Measurements from ENCODE around the gene NANOS3. TPM values are rescaled to one million over a fixed set of nuclear protein-coding genes. Genes with fewer than 3 reads are reported as not detected.

Gene NANOS3
- total RNA-seq, 4 donors from 2014 or later: not detected

DNA sequence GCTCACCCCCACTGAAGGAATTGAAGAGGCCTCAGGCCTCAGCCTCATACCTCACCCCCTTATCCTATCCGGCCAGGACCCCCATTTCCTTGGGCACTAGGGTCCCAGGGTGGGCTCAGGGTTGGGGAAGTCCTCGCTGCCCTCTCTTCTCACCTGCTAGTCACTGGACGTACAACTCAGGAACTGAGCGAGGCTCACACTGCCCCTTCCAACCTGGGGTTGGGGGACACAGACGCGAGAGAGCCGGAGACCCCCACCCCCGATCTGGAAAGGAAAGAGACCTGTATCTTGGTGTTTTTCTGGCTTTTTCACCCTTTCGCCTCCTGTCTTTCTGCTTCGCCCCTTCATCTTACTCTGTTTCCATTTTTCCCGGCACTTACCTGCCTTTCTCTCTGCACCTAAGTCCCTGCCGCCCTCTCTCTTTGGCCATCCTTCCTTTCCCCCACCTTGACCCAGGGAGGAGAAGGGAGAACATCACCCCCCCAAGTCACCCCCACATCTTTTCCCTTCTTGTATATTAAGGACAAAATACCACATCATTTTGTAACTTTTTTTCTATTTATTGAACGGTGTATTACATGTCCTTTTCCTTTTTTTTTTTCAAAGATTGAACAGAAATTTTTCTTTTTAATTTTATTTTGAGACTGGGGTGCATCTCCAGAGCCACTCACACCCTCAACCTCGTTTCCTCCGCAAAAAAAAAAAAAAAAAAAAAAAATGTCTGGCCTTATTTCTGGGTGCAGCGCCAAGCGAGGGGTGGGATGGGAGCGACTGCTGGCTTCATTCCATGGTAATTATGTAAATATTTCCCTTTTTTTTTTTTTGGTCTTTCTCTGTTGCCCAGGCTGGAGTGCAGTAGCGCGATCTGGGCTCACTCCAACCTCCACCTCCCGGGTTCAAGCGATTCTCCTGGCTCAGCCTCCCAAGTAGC is 45.1 kb upstream of the NANOS3 start:
- intact Hi-C loops (cut with DNase I; ENCODE audit: low total_unique reads): no loop called here
- H3K4me1 ChIP-seq: peaks cover 13 to 30% (median 28%) of the 10 kb centered on the region in 4 donors
- no peak for DNase-seq
- no peaks in the 10 kb centered on the region for H3K9me3 ChIP-seq
- TF ChIP-seq EP300 (IDR thresholded peaks at IDR 0.05; ENCODE audit: low read depth) (no peak), POLR2AphosphoS5 (IDR thresholded peaks at IDR 0.05) (no peak), CTCF (IDR thresholded peaks at IDR 0.05) (no peak), POLR2A (IDR thresholded peaks at IDR 0.05) (no peak)
- H3K36me3 ChIP-seq: no peaks in the 10 kb centered on the region
- H3K27me3 ChIP-seq: no peaks in the 10 kb centered on the region
- H3K4me3 ChIP-seq: no peak overlapping the region
- H3K27ac ChIP-seq: peak overlapping the region in 3 of 4 donors; percentile 99 to 100 (median 99)
- in situ Hi-C loops (cut with MboI; ENCODE audit: low pct_ligation_motif_present in 1 of 4, low pct_unique_long_range_greater_than_20kb in 1 of 4, low sequenced_read_pairs in 3 of 4): no loop called here
- 79 to 83% methylated on average over 18 to 22 of the region's 22 CpGs for WGBS, 2 donors (ENCODE audit: low coverage in 1 of 2)

- DNase-seq: peak; percentile 97
- TF ChIP-seq CTCF (IDR thresholded peaks at IDR 0.05) (peak; percentile 51 to 76 (median 56)), POLR2AphosphoS5 (IDR thresholded peaks at IDR 0.05) (peak; percentile 39 to 83 (median 54)), EP300 (IDR thresholded peaks at IDR 0.05; ENCODE audit: low read depth) (no peak), POLR2A (IDR thresholded peaks at IDR 0.05) (peak; percentile 28)
- 4 to 10% methylated on average over 5 to 41 of the region's 59 CpGs for WGBS, 2 donors (ENCODE audit: low coverage in 1 of 2)
- Histone ChIP-seq H3K9me3 (no peaks in the 10 kb centered on the region), H3K36me3 (no peaks in the 10 kb centered on the region), H3K27me3 (no peaks in the 10 kb centered on the region), H3K4me3 (peak overlapping the region in 3 of 4 donors; percentile 16 to 35 (median 19)), H3K4me1 (peaks cover 30 to 48% (median 36%) of the 10 kb centered on the region in 4 donors), H3K27ac (peak overlapping the region; percentile 99 to 100 (median 100))
- in situ Hi-C loops (cut with MboI; ENCODE audit: low pct_ligation_motif_present in 1 of 4, low pct_unique_long_range_greater_than_20kb in 1 of 4, low sequenced_read_pairs in 3 of 4) (no loop called here), intact Hi-C loops (cut with DNase I; ENCODE audit: low total_unique reads) (no loop called here)
Observed at GRCh38 chr19:13833330-13834243, 43.3 kb upstream of the NANOS3 start.

GRCh38 chr19:13834244-13835069 is 42.5 kb upstream of the NANOS3 start:
- Histone ChIP-seq H3K9me3 (no peaks in the 10 kb centered on the region), H3K27me3 (no peaks in the 10 kb centered on the region), H3K36me3 (no peaks in the 10 kb centered on the region), H3K4me1 (peaks cover 32 to 57% (median 41%) of the 10 kb centered on the region in 4 donors), H3K27ac (peak overlapping the region; percentile 99 to 100 (median 100)), H3K4me3 (peak overlapping the region in 1 of 4 donors; percentile 35)
- no peak for TF ChIP-seq EP300 (IDR thresholded peaks at IDR 0.05; ENCODE audit: low read depth)
- no peak for TF ChIP-seq POLR2AphosphoS5 (IDR thresholded peaks at IDR 0.05)
- TF ChIP-seq CTCF (IDR thresholded peaks at IDR 0.05): no peak
- no peak for TF ChIP-seq POLR2A (IDR thresholded peaks at IDR 0.05)
- intact Hi-C loops (cut with DNase I; ENCODE audit: low total_unique reads): no loop called here
- 75% methylated on average over 14 of the region's 14 CpGs; no CpG with 5 or more reads in 1 of the 2 donors for WGBS, 2 donors (ENCODE audit: low coverage in 1 of 2)
- in situ Hi-C loops (cut with MboI; ENCODE audit: low pct_ligation_motif_present in 1 of 4, low pct_unique_long_range_greater_than_20kb in 1 of 4, low sequenced_read_pairs in 3 of 4): no loop called here
- no peak for DNase-seq

Measured in transverse colon (tissue), 4 donors.